PC-9 (cell line): ENCODE measurements around the gene PEX14.

Source experiments
- EZH2 ChIP-seq: fragments of 200-600 bp; sonication (generic); IDR thresholded peaks from 2 replicates; pipeline ENCODE4 v1.8.0; 2017; ENCODE audit warnings: antibody characterized with exemption, low read depth
- TF ChIP-seq, protein P1 (sequence below): fragments of 200-600 bp; sonication (generic); conservative IDR thresholded peaks from 2 replicates; pipeline ENCODE4 v1.6.1; 2017; ENCODE audit warnings: mixed run types, antibody characterized with exemption, mild to moderate bottlenecking, moderate library complexity

DNA sequence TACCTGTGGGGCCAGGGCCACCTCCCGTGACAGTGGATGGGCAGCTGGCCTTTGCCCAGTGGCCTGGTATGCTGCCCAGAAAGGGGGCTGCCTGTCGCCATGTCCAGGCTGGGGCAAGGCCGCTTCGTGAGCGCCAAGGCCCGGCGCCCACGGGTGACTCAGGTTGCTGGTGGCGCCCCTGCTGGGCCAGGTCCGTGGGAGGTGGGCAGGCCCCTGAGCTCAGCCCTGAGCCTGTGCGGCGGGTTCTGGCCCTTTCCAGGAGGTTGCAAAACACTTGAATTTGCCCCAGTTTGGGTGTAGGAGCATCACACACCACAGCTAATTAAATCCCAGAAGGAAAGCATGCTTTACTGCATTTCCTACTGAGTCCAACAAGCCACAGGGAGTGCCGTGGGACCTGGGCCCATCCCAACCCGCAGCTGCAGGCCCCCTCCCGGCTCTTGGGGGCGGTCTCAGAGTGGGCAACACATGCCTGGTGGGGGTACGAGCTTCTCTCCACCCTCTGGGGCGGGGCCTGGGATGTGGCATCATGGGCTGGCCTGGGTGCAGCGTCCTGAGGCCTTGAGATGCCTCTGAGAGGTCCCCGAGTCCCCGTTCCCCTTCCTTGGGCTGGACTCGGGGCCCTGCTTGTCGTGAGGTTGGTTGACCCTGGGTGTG lies 159.8 kb downstream of the PEX14 start:
- TF ChIP-seq EZH2 = no peak
- TF ChIP-seq, protein P1, sequence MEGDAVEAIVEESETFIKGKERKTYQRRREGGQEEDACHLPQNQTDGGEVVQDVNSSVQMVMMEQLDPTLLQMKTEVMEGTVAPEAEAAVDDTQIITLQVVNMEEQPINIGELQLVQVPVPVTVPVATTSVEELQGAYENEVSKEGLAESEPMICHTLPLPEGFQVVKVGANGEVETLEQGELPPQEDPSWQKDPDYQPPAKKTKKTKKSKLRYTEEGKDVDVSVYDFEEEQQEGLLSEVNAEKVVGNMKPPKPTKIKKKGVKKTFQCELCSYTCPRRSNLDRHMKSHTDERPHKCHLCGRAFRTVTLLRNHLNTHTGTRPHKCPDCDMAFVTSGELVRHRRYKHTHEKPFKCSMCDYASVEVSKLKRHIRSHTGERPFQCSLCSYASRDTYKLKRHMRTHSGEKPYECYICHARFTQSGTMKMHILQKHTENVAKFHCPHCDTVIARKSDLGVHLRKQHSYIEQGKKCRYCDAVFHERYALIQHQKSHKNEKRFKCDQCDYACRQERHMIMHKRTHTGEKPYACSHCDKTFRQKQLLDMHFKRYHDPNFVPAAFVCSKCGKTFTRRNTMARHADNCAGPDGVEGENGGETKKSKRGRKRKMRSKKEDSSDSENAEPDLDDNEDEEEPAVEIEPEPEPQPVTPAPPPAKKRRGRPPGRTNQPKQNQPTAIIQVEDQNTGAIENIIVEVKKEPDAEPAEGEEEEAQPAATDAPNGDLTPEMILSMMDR = no peak
